Glomerular endothelial cell (primary cell): Measurements from ENCODE around the gene ACOT9. TPM values are rescaled to one million over a fixed set of nuclear protein-coding genes. Genes with fewer than 3 reads are reported as not detected.

Experiments
- total RNA-seq: library from RNA; depleted of rRNA; stranded (reverse); fragments of >200 nt; gene quantifications from 2 replicates; pipeline ENCODE4 v1.2.3, GENCODE V29; 2015

Gene ACOT9
- total RNA-seq, 1 donor from 2014 or later: 64.1 TPM

Other genes starting within 250 kb of the ACOT9 start
- 186 and 210 TPM in 2 replicates for gene PRDX4, start 75.8 kb downstream of the ACOT9 start, total RNA-seq
- gene SAT1, start 39.9 kb upstream of the ACOT9 start, total RNA-seq: 150 and 334 TPM in 2 replicates
- 15.9 and 16.2 TPM in 2 replicates for gene APOO, start 164.7 kb upstream of the ACOT9 start, total RNA-seq
- not detected in 2 replicates for gene CXorf58, start 164.7 kb upstream of the ACOT9 start, total RNA-seq